Hepatocyte (in vitro differentiated cells): ENCODE data around the gene CENPP. TPM values are rescaled to one million over a fixed set of nuclear protein-coding genes. Genes with fewer than 3 reads are reported as not detected.
A peak's percentile ranks its signal among the peaks of the same experiment; 100 is the strongest.

Experiments used
- DNase-seq: peaks from one replicate; pipeline ENCODE4 v3.0.0-alpha.2; 2016; ENCODE audit warnings: low spot score
- H2AFZ ChIP-seq: fragments of 200-600 bp; sonication (generic); 2 replicates; pipeline ENCODE4 v1.6.0; 2016; ENCODE audit warnings: antibody characterized with exemption, mild to moderate bottlenecking
- H3K27ac ChIP-seq: fragments of 200-600 bp; sonication (generic); 2 replicates; pipeline ENCODE4 v1.5.1; 2016; ENCODE audit warnings: mild to moderate bottlenecking
- H3K27me3 ChIP-seq: fragments of 200-600 bp; sonication (generic); 2 replicates; pipeline ENCODE4 v1.6.1; 2016
- H3K36me3 ChIP-seq: fragments of 200-600 bp; sonication (generic); replicated peaks from 2 replicates; pipeline ENCODE4 v1.5.1; 2016; ENCODE audit warnings: low read depth; ENCODE audit not compliant: insufficient read depth
- H3K4me1 ChIP-seq: fragments of 200-600 bp; sonication (generic); 2 replicates; pipeline ENCODE4 v1.5.1; 2016; ENCODE audit warnings: mild to moderate bottlenecking, moderate library complexity; ENCODE audit not compliant: insufficient read depth
- H3K4me2 ChIP-seq: fragments of 200-600 bp; sonication (generic); 2 replicates; pipeline ENCODE4 v1.6.0; 2016
- H3K4me3 ChIP-seq: fragments of 200-600 bp; sonication (generic); 2 replicates; pipeline ENCODE4 v1.5.1; 2016; ENCODE audit warnings: mild to moderate bottlenecking
- H3K79me2 ChIP-seq: fragments of 200-600 bp; sonication (generic); 2 replicates; pipeline ENCODE4 v1.6.0; 2017; ENCODE audit warnings: mild to moderate bottlenecking
- H3K9me2 ChIP-seq: fragments of 200-600 bp; sonication (generic); replicated peaks from 2 replicates; pipeline ENCODE4 v1.6.0; 2017; ENCODE audit warnings: mild to moderate bottlenecking; ENCODE audit not compliant: insufficient read depth
- H3K9me3 ChIP-seq: fragments of 200-600 bp; sonication (generic); 2 replicates; pipeline ENCODE4 v1.5.1; 2016; ENCODE audit warnings: low read depth, mild to moderate bottlenecking
- H4K20me1 ChIP-seq: fragments of 200-600 bp; sonication (generic); 2 replicates; pipeline ENCODE4 v1.6.0; 2016; ENCODE audit warnings: mild to moderate bottlenecking; ENCODE audit not compliant: insufficient read depth, poor library complexity, severe bottlenecking
- EZH2 ChIP-seq: fragments of 200-600 bp; sonication (generic); IDR thresholded peaks from 2 replicates; pipeline ENCODE4 v1.6.1; 2016; ENCODE audit warnings: antibody characterized with exemption, mild to moderate bottlenecking, borderline replicate concordance
- EZH2phosphoT487 ChIP-seq: fragments of 200-600 bp; sonication (generic); IDR thresholded peaks from one replicate; pipeline ENCODE4 v1.6.1; 2018; ENCODE audit warnings: antibody characterized with exemption, mild to moderate bottlenecking, low read depth, moderate library complexity; ENCODE audit not compliant: unreplicated experiment, severe bottlenecking
- WGBS: methylation state at CpG from one replicate; pipeline ENCODE4 v1.1.6; 2016; ENCODE audit warnings: low lambda C conversion rate; ENCODE audit errors: missing lambda C conversion rate; 5-methylcytosine and 5-hydroxymethylcytosine counted together
- polyA plus RNA-seq: library from polyadenylated mRNA; unstranded; fragments of >200 nt; fragmentation: Nextera tagmentation; extraction: Ambion mirVana; gene quantifications from 2 replicates; pipeline ENCODE4 v1.2.1, GENCODE V29; 2016
- total RNA-seq: library from RNA; depleted of rRNA; stranded (reverse); fragments of >200 nt; gene quantifications from 2 replicates; pipeline ENCODE4 v1.2.3, GENCODE V29; 2014
- TF ChIP-seq, protein P1 (sequence below): fragments of 200-600 bp; sonication (generic); IDR thresholded peaks from 2 replicates; pipeline ENCODE4 v1.5.1; 2016; ENCODE audit warnings: antibody characterized with exemption, mild to moderate bottlenecking; ENCODE audit not compliant: poor library complexity

Gene CENPP
- total and polyA plus RNA-seq, 2 experiments from 2014 or later, result 5.1 to 5.9 TPM

- H3K4me1 ChIP-seq, result peaks cover 23% of the 10 kb centered on the region
- H3K4me3 ChIP-seq, result no peak overlapping the region
- peak overlapping the region; percentile 46 for H3K27ac ChIP-seq
- H3K36me3 ChIP-seq, result no peaks in the 10 kb centered on the region
- no peaks in the 10 kb centered on the region for H3K9me3 ChIP-seq
- TF ChIP-seq EZH2 (no peak), EZH2phosphoT487 (no peak)
- TF ChIP-seq, protein P1, sequence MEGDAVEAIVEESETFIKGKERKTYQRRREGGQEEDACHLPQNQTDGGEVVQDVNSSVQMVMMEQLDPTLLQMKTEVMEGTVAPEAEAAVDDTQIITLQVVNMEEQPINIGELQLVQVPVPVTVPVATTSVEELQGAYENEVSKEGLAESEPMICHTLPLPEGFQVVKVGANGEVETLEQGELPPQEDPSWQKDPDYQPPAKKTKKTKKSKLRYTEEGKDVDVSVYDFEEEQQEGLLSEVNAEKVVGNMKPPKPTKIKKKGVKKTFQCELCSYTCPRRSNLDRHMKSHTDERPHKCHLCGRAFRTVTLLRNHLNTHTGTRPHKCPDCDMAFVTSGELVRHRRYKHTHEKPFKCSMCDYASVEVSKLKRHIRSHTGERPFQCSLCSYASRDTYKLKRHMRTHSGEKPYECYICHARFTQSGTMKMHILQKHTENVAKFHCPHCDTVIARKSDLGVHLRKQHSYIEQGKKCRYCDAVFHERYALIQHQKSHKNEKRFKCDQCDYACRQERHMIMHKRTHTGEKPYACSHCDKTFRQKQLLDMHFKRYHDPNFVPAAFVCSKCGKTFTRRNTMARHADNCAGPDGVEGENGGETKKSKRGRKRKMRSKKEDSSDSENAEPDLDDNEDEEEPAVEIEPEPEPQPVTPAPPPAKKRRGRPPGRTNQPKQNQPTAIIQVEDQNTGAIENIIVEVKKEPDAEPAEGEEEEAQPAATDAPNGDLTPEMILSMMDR, result no peak
- no peak overlapping the region for H2AFZ ChIP-seq
- H4K20me1 ChIP-seq, result no peaks in the 10 kb centered on the region
- H3K9me2 ChIP-seq, result no peaks in the 10 kb centered on the region
- DNase-seq, result no peak
- WGBS, result 63% methylated on average over 4 of the region's 4 CpGs
- H3K4me2 ChIP-seq, result no peak overlapping the region
- H3K27me3 ChIP-seq, result no peaks in the 10 kb centered on the region
- H3K79me2 ChIP-seq, result no peaks in the 10 kb centered on the region
These were observed 163.2 kb downstream of the CENPP start for GRCh38 chr9:92488681-92489550.

DNA sequence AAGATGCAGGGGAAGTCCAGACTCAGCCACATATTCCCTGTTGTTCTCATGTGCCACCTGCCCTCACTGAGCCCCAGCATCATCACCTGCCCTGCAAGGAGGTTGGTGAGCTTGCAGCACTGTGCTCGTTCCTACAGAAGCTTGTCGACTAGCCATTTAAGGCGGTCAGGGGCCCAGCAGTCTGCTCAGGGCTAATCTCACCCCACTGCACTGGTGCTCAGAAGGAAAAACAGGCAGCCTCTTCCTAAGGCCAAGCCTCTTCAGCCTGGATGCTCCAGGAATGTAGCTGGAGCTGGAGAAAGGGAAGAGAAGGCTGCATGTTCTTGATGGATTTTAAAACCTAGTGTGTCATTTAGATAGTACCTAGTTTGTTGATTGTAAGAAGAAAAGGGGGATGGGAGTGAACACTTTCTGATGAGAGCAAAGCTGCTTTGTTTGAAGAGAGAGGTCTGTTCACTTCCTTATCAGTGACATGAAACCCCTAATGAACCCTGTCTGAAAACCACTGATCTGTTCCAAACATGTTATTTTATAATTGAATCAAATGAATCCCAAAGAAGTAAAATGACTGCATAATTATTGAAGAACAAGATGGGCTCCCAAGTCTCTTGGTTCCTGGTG, 167.1 kb downstream of the CENPP start:
- Histone ChIP-seq H4K20me1 (no peaks in the 10 kb centered on the region), H3K9me3 (no peaks in the 10 kb centered on the region), H3K27me3 (no peaks in the 10 kb centered on the region), H3K4me2 (no peak overlapping the region), H3K27ac (no peak overlapping the region), H3K4me1 (peaks cover 23% of the 10 kb centered on the region), H3K79me2 (no peaks in the 10 kb centered on the region), H3K9me2 (no peaks in the 10 kb centered on the region), H3K4me3 (no peak overlapping the region), H3K36me3 (no peaks in the 10 kb centered on the region), H2AFZ (no peak overlapping the region)
- no peak for DNase-seq
- TF ChIP-seq EZH2phosphoT487 (no peak), EZH2 (no peak)
- TF ChIP-seq, protein P1, result no peak
- WGBS, result 47% methylated on average over 3 of the region's 3 CpGs

DNA sequence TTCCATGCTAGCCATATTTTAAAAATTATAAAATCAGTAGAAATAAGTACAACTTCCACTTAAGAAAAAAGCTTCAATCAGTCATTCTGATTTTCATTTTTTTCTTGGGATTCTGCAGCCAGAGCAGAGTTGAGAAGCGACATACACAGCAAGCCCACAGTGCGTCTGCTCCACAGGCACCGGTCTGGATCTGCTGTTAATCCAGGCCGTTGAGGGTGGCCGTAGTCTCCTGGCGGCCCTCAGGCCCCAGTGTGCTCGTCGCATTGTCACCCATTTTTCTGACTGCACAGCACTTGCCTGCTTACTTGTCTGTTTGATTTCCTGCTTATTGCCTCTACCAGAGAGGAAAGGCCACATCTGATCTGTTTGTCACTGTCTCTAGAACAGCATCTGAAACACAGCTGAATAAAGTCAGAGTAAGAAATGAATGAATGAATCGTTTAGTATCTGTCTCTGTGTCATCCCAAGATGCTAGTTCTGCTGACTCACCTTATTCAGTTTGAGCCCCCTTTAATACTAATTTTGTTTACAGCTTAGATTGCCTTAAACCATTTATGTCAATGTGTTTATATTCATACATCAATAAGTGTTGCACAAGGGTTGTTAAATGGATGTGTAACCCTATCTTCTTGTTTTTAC, 168.1 kb downstream of the CENPP start:
- H2AFZ ChIP-seq, result no peak overlapping the region
- no peak overlapping the region for H3K4me3 ChIP-seq
- 62% methylated on average over 9 of the region's 9 CpGs for WGBS
- no peaks in the 10 kb centered on the region for H3K9me3 ChIP-seq
- no peaks in the 10 kb centered on the region for H4K20me1 ChIP-seq
- no peaks in the 10 kb centered on the region for H3K79me2 ChIP-seq
- no peak overlapping the region for H3K4me2 ChIP-seq
- H3K27me3 ChIP-seq, result no peaks in the 10 kb centered on the region
- no peak for DNase-seq
- no peak for TF ChIP-seq EZH2phosphoT487
- TF ChIP-seq EZH2, result no peak
- TF ChIP-seq, protein P1, result no peak
- peaks cover 20% of the 10 kb centered on the region for H3K4me1 ChIP-seq
- H3K27ac ChIP-seq, result no peak overlapping the region
- no peaks in the 10 kb centered on the region for H3K9me2 ChIP-seq
- no peaks in the 10 kb centered on the region for H3K36me3 ChIP-seq
